Body of pancreas (tissue), 4 donors: ENCODE results near the gene NPM3. TPM values are rescaled to one million over a fixed set of nuclear protein-coding genes. Genes with fewer than 3 reads are reported as not detected.
A peak's percentile ranks its signal among the peaks of the same experiment; 100 is the strongest.

Experiments used
- ATAC-seq: fragments of 150-250 bp; one replicate; pipeline ENCODE4 v1.9.1; 2016
- DNase-seq, 4 donors: peaks; one replicate each; pipeline ENCODE4 v3.0.0-alpha.2; 2019
- H3K27ac ChIP-seq, 4 donors: fragments of 200-600 bp; sonication (generic); 1 replicate in 3 of 4; 2 replicates in 1 of 4; pipeline versions ENCODE4 v1.5.1 to v1.6.1; 2016 to 2019; ENCODE audit warnings: mild to moderate bottlenecking in 1 of 4, mixed read lengths in 1 of 4, moderate library complexity in 1 of 4
- H3K27me3 ChIP-seq, 2 donors: fragments of 200-600 bp; sonication (generic); one replicate each; pipeline ENCODE4 v1.6.0; 2016; ENCODE audit warnings: mild to moderate bottlenecking in 1 of 2
- H3K36me3 ChIP-seq, 2 donors: fragments of 200-600 bp; sonication (generic); replicated peaks in 1 of 2; 2 replicates each; pipeline ENCODE4 v1.5.1; 2016; ENCODE audit warnings: low read depth in 2 of 2; ENCODE audit not compliant: insufficient read depth in 1 of 2
- H3K4me1 ChIP-seq: fragments of 200-600 bp; sonication (generic); one replicate; pipeline ENCODE4 v1.6.0; 2016
- H3K4me3 ChIP-seq, 2 donors: fragments of 200-600 bp; sonication (generic); 1 replicate in 1 of 2; 2 replicates in 1 of 2; pipeline ENCODE4 v1.5.1; 2016 to 2019
- H3K9me3 ChIP-seq, 3 donors: fragments of 200-600 bp; sonication (generic); 1 replicate in 2 of 3; 2 replicates in 1 of 3; pipeline ENCODE4 v1.5.1; 2016
- POLR2A ChIP-seq, 3 donors: fragments of 450-650 bp; IDR thresholded peaks; one replicate each; pipeline ENCODE4 v1.6.1; 2016; ENCODE audit warnings: antibody characterized with exemption in 3 of 3, mild to moderate bottlenecking in 2 of 3
- WGBS, 2 donors: methylation state at CpG; one replicate each; pipeline ENCODE4 v1.1.5; 2017; 5-methylcytosine and 5-hydroxymethylcytosine counted together
- intact Hi-C: fragments of 100-400 bp; cut with DNase I; formaldehyde crosslinking; loops from one replicate; pipeline ENCODE4 v1.15.1; 2023
- total RNA-seq, 2 donors: library from RNA; depleted of rRNA; stranded (reverse); fragments of >200 nt; gene quantifications; one replicate each; pipeline ENCODE4 v1.1.0, GENCODE V29; 2016
- TF ChIP-seq, protein P1 (sequence below), 7 experiments: fragments of 450-650 bp in 4 of 7; fragments of 200-600 bp in 3 of 7; sonication (generic) in 3 of 7; IDR thresholded peaks; one replicate each; pipeline ENCODE4 v1.5.1; 2016 to 2019; ENCODE audit warnings: antibody characterized with exemption in 7 of 7

The NPM3 gene, protein sequence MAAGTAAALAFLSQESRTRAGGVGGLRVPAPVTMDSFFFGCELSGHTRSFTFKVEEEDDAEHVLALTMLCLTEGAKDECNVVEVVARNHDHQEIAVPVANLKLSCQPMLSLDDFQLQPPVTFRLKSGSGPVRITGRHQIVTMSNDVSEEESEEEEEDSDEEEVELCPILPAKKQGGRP
- 10 to 100 TPM in 1 of 2 donors, 1 to 10 TPM in 1; 8.3 to 18.1 TPM for total RNA-seq

DNA sequence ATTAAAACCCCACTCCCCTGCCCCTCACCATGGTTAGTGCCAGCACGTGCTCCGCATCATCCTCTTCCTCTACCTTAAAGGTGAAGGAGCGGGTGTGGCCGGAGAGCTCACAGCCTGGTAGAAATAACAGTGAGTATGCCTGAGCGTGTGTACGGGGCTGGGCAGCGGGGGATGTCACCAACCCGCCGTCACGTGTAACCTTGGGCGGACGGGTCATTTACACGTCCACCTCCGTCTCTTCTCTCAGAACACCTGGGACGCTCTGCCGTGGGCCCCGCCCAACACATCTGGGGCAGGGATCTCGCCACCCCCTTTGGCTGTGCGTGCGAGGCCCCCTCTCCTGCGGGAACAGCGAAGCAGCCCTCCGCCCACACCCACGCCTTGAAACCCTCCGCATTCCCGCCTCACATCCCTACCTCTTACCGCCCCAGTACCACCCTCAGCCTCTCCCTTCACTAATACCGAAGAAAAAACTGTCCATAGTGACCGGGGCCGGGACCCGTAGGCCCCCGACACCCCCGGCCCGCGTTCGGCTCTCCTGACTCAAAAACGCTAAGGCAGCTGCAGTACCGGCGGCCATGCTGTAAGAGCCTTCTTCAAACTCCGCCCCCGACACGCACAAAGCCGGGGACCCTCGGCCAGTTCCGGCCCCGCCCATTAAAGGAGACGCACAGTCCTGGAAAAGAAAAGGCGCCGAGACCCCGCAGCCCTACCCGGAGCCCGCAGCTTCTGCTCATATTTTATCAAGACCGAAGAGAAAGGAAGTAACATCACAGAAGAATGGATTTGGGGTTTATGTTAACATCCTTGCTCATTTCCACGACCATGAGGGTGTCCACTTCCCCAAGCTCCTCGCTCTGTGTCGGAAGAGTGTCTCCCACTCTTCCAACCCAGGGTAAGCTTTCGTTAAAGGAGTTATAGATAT, at the start of gene NPM3:
NPM3 (minus strand) TSS at position 636 of the 925 bp plus-strand sequence; CDS start at position 580, 56 bp downstream.
- H3K27ac ChIP-seq = peak within 1 kb of the TSS in 2 of 4 donors; percentile 27 to 46
- H3K9me3 ChIP-seq = no peaks in the 10 kb centered on the region
- peaks cover 49% of the 10 kb centered on the region for H3K4me1 ChIP-seq
- no peaks in the 10 kb centered on the region for H3K27me3 ChIP-seq
- TF ChIP-seq, protein P1, sequence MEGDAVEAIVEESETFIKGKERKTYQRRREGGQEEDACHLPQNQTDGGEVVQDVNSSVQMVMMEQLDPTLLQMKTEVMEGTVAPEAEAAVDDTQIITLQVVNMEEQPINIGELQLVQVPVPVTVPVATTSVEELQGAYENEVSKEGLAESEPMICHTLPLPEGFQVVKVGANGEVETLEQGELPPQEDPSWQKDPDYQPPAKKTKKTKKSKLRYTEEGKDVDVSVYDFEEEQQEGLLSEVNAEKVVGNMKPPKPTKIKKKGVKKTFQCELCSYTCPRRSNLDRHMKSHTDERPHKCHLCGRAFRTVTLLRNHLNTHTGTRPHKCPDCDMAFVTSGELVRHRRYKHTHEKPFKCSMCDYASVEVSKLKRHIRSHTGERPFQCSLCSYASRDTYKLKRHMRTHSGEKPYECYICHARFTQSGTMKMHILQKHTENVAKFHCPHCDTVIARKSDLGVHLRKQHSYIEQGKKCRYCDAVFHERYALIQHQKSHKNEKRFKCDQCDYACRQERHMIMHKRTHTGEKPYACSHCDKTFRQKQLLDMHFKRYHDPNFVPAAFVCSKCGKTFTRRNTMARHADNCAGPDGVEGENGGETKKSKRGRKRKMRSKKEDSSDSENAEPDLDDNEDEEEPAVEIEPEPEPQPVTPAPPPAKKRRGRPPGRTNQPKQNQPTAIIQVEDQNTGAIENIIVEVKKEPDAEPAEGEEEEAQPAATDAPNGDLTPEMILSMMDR (IDR thresholded peaks at IDR 0.05) = no peak
- TF ChIP-seq POLR2A (IDR thresholded peaks at IDR 0.05) = peak in 2 of 3 donors; percentile 48 to 57
- H3K4me3 ChIP-seq = peak within 1 kb of the TSS; percentile 17 to 58
- DNase-seq (peak; percentile 78 to 91 (median 85)), ATAC-seq (peak; percentile 64)
- WGBS, 2 donors = 2 to 3% methylated on average over 24 to 57 of the region's 57 CpGs
- intact Hi-C loops = no loop called here
- H3K36me3 ChIP-seq = peaks cover 0 to 15% of the 10 kb centered on the region in 2 donors

DNA sequence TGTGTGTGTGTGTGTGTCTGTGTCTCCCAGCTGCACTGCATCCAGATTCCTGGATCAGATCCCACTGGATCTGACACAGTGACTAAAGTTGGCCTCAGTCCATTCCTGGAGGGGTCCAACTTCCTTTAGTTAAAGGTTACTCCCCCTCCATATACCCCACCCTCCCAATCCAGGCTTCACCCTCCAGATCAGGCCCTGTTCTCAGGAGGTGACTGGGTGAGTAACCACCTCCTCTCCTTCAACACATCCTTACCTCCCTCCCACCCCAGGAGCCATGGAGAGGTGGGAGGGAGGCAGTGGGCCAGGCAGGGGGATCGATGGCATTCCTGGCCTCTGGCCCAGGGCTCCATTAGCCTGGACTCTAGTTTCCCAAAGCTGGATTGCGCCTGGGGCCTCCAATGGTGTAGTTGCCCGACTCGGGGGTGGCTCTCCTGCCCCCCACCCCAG, 49.1 kb upstream of the NPM3 start:
- WGBS, 2 donors = 32 to 46% methylated on average over 3 to 4 of the region's 4 CpGs
- no peak overlapping the region for H3K4me3 ChIP-seq
- intact Hi-C loops = loop anchor here (10.0 kb wide), 1 partner anchor 182 kb away; no protein-coding TSS in a partner anchor
- H3K36me3 ChIP-seq = no peaks in the 10 kb centered on the region
- peak overlapping the region in 1 of 4 donors; percentile 8 for H3K27ac ChIP-seq
- peak in 2 of 4 donors; percentile 30 to 39 for DNase-seq
- no peaks in the 10 kb centered on the region for H3K27me3 ChIP-seq
- H3K9me3 ChIP-seq = no peaks in the 10 kb centered on the region
- no peak for ATAC-seq
- H3K4me1 ChIP-seq = peaks cover 27% of the 10 kb centered on the region
- no peak for TF ChIP-seq POLR2A (IDR thresholded peaks at IDR 0.05)
- TF ChIP-seq, protein P1 (IDR thresholded peaks at IDR 0.05) = no peak

DNA sequence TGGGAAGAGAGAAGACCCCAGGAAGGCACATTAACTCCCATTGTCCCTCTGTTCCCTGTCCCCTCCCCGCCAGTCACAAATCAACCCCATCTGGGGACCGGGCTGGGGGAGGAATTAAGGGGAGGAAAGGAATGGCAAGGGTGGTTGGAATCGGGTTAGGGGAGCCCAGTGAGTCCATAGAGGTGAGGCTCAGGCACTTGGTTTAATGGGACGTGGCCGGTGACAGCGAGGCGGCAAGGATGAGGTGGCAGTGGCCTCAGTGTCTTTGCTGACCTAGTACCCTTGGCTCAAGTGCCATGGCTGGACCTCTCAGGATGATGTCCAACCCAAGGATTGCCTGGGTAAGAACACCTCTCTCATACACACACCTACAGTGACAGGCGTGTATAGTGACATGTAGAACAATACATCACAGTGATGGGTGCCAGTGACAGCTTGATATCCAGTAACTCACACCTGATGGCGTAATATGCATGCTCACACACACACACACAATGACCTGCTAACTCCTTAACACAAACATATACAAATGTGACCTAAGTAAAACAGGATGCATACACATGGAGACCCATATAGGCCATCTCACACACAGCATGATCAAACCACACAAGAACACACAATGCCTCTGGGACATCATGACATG, 48.0 kb upstream of the NPM3 start:
- intact Hi-C loops = loop anchor here (10.0 kb wide), 1 partner anchor 184 kb away; no protein-coding TSS in a partner anchor
- Histone ChIP-seq H3K27me3 (no peaks in the 10 kb centered on the region), H3K36me3 (no peaks in the 10 kb centered on the region), H3K27ac (peak overlapping the region; percentile 7 to 72 (median 66)), H3K4me3 (no peak overlapping the region), H3K9me3 (no peaks in the 10 kb centered on the region), H3K4me1 (peaks cover 27% of the 10 kb centered on the region)
- no peak for DNase-seq
- WGBS, 2 donors = 58 to 61% methylated on average over 8 to 9 of the region's 9 CpGs
- ATAC-seq = no peak
- TF ChIP-seq POLR2A (IDR thresholded peaks at IDR 0.05) = no peak
- TF ChIP-seq, protein P1 (IDR thresholded peaks at IDR 0.05) = no peak

DNA sequence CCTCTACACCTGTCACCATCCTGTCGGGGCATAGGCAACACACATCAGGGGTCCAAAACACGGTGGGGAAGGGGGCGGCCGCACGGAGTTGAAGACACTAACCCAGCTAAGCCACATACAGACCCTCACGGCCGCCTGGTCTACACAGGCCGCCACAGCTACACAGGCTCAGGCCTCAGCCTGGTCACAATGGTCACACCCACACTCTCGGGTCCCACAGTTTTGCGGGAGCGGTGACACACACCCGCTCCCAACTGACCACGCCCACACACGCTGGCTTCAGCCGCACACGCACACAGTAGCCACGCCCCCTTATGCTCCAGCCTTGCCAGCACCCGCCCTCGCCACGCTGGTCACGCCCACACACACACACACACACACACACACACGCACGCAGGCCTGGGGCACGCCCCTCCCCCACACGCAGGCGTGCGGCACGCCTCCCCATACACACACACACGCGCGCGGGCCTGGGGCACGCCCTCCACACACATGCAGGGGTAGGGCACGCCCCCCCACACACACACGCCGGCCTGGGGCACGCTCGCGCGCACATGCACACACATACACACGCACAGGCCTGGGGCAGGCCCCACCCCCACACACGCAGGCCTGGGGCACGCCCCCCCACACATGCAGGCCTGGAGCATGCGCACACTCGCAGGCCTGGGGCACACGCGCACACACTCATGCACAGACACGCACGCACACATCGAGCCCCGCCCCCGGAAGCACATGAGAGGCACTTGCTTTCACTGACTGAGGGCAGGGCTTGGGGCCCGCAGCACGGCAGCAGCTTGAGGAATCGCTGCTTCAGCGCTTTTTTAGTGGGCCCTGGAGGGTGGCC, 47.3 kb upstream of the NPM3 start:
- Histone ChIP-seq H3K4me1 (peaks cover 27% of the 10 kb centered on the region), H3K27ac (peak overlapping the region; percentile 7 to 72 (median 66)), H3K36me3 (no peaks in the 10 kb centered on the region), H3K4me3 (peak overlapping the region; percentile 14 to 34), H3K9me3 (no peaks in the 10 kb centered on the region), H3K27me3 (no peaks in the 10 kb centered on the region)
- peak; percentile 86 for ATAC-seq
- intact Hi-C loops = loop anchor here (10.0 kb wide), 1 partner anchor 184 kb away; no protein-coding TSS in a partner anchor
- TF ChIP-seq, protein P1 (IDR thresholded peaks at IDR 0.05) = peak in 1 of 7 experiments; percentile 17
- peak in 2 of 3 donors; percentile 23 to 34 for TF ChIP-seq POLR2A (IDR thresholded peaks at IDR 0.05)
- peak; percentile 88 to 95 (median 94) for DNase-seq
- 2 to 14% methylated on average over 9 to 50 of the region's 56 CpGs for WGBS, 2 donors
